Kasumi-1 (cell line): ENCODE data around the gene EAF1.
"Not testable (repeated sequence)": the region's sequence is repeated elsewhere in the genome, so short reads cannot be mapped to it uniquely, and the experiment has no call there.

ENCODE experiments used
- DNase-seq, 2 experiments: peaks; one replicate each; lab custom pipeline; 2025; lab: John Stamatoyannopoulos, UW

Gene EAF1

GRCh38 chr3:15427182-15427880 lies at the start of gene EAF1, which contains the start of gene METTL6:
Gene EAF1, plus strand, starts transcription at chr3:15427598. Its CDS starts 182 bp downstream, at chr3:15427780.
Gene METTL6, minus strand, starts transcription at chr3:15427544. Its CDS starts 1,033 bp downstream, at chr3:15426511.
- DNase-seq: peak; percentile 76 to 77

GRCh38 chr3:15377961-15378791 lies 49.2 kb upstream of the EAF1 start:
- DNase-seq: peak; percentile 90 to 92

- DNase-seq: no peak
These were observed 46.2 kb upstream of the EAF1 start for GRCh38 chr3:15380980-15381890.

GRCh38 chr3:15382405-15382923 lies 44.9 kb upstream of the EAF1 start:
- DNase-seq: no peak

GRCh38 chr3:15384510-15385237 lies 42.7 kb upstream of the EAF1 start:
- no peak for DNase-seq

- DNase-seq: not testable (repeated sequence)
These were observed 42.1 kb upstream of the EAF1 start for GRCh38 chr3:15385238-15385695.

GRCh38 chr3:15385901-15386653 lies 41.3 kb upstream of the EAF1 start:
- DNase-seq: no peak

GRCh38 chr3:15386654-15386955 lies 40.8 kb upstream of the EAF1 start:
- DNase-seq: not testable (repeated sequence)

GRCh38 chr3:15387171-15387581 lies 40.2 kb upstream of the EAF1 start:
- DNase-seq: no peak

GRCh38 chr3:15387735-15388134 lies 39.7 kb upstream of the EAF1 start:
- DNase-seq: no peak

- DNase-seq: not testable (repeated sequence)
These were observed 39.1 kb upstream of the EAF1 start for GRCh38 chr3:15388335-15388734.

GRCh38 chr3:15390460-15390859 lies 36.9 kb upstream of the EAF1 start:
- no peak for DNase-seq

GRCh38 chr3:15391007-15391406 lies 36.4 kb upstream of the EAF1 start:
- DNase-seq: no peak

GRCh38 chr3:15393252-15393651 lies 34.1 kb upstream of the EAF1 start:
- not testable (repeated sequence) for DNase-seq

GRCh38 chr3:15398731-15399133 lies 28.7 kb upstream of the EAF1 start:
- DNase-seq: not testable (repeated sequence)

GRCh38 chr3:15399970-15400369 lies 27.4 kb upstream of the EAF1 start:
- no peak for DNase-seq

GRCh38 chr3:15401936-15402335 lies 25.5 kb upstream of the EAF1 start:
- DNase-seq: no peak

- DNase-seq: no peak
These were observed 23.9 kb upstream of the EAF1 start for GRCh38 chr3:15403495-15403894.

- DNase-seq: no peak
These were observed 23.4 kb upstream of the EAF1 start for GRCh38 chr3:15403965-15404364.

GRCh38 chr3:15404767-15405166 lies 22.6 kb upstream of the EAF1 start:
- DNase-seq: no peak
